ENCODE results near the gene DPP6. TPM values are rescaled to one million over a fixed set of nuclear protein-coding genes. Genes with fewer than 3 reads are reported as not detected.

Gene DPP6
- total RNA-seq, 1 donor from 2014 or later = 1.4 TPM

DNA sequence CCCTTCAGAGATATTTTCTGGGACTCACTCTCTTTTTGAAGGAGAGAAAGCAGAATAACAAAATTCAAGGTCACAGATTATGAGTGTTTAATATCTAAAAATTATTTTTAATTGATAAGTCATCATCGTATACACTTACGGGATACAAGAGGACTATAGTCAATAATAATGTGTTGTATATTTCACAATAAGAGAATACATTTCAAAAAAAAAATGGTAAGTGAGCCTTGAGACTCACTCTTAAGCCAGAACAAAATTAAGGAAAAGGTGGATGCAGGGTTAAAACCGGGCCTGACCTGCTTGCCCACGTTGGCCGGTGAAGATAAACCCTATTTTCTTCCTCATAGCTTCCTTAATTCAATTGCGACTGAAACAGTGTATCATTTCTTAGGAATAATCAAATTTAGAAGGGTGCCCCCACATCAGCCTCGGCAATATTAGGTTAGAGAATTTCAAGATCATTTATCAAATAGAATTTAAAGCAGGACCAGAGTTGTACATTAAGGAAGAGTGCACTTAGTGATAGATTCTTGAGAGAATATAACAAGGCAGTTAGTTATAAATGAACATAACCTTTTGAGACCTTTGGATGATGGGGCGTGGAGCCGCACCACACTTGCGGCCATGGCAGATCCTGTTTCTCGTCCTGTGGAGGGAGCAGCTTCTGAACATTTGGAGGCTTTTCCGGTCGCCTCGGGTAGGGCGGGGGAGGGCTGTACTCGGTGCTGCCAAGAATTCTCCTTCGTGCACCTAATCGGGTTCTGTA is 628.9 kb downstream of the DPP6 start:
- TF ChIP-seq, protein P1, sequence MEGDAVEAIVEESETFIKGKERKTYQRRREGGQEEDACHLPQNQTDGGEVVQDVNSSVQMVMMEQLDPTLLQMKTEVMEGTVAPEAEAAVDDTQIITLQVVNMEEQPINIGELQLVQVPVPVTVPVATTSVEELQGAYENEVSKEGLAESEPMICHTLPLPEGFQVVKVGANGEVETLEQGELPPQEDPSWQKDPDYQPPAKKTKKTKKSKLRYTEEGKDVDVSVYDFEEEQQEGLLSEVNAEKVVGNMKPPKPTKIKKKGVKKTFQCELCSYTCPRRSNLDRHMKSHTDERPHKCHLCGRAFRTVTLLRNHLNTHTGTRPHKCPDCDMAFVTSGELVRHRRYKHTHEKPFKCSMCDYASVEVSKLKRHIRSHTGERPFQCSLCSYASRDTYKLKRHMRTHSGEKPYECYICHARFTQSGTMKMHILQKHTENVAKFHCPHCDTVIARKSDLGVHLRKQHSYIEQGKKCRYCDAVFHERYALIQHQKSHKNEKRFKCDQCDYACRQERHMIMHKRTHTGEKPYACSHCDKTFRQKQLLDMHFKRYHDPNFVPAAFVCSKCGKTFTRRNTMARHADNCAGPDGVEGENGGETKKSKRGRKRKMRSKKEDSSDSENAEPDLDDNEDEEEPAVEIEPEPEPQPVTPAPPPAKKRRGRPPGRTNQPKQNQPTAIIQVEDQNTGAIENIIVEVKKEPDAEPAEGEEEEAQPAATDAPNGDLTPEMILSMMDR (IDR thresholded peaks at IDR 0.05; ENCODE audit: unreplicated experiment) = no peak
- Mint-ChIP-seq H3K4me3 (ENCODE audit: unreplicated experiment) (no peak overlapping the region), H3K27ac (ENCODE audit: unreplicated experiment) (no peak overlapping the region), H3K36me3 (ENCODE audit: low read depth, unreplicated experiment) (no peaks in the 10 kb centered on the region), H3K4me1 (ENCODE audit: unreplicated experiment) (no peaks in the 10 kb centered on the region), H3K9me3 (ENCODE audit: unreplicated experiment) (no peaks in the 10 kb centered on the region), H3K27me3 (ENCODE audit: unreplicated experiment) (no peaks in the 10 kb centered on the region)
- no peak for DNase-seq (ENCODE audit: low spot score)

DNA sequence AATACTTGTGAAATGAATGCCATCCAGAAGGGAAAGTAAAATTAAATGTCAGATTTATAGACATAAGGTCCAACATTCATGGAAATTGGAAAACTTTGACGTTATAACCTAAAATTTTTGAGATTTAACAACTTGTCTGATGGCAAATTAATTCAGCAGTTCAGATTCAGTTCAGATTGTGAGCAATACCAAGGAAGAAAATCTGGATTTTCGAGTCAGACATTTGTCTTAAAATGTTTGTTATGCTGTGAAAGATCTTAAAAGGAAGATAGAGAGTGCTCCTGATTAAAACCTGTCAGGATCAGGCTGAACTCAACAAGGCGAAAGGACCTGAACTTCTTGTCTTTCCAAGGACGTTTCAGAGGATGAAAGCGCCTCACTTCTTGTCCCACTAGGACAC is 629.8 kb downstream of the DPP6 start:
- no peaks in the 10 kb centered on the region for H3K4me1 Mint-ChIP-seq (ENCODE audit: unreplicated experiment)
- H3K27ac Mint-ChIP-seq (ENCODE audit: unreplicated experiment) = no peak overlapping the region
- H3K27me3 Mint-ChIP-seq (ENCODE audit: unreplicated experiment) = no peaks in the 10 kb centered on the region
- no peak for DNase-seq (ENCODE audit: low spot score)
- TF ChIP-seq, protein P1 (IDR thresholded peaks at IDR 0.05; ENCODE audit: unreplicated experiment) = no peak
- no peaks in the 10 kb centered on the region for H3K9me3 Mint-ChIP-seq (ENCODE audit: unreplicated experiment)
- H3K36me3 Mint-ChIP-seq (ENCODE audit: low read depth, unreplicated experiment) = no peaks in the 10 kb centered on the region
- no peak overlapping the region for H3K4me3 Mint-ChIP-seq (ENCODE audit: unreplicated experiment)

DNA sequence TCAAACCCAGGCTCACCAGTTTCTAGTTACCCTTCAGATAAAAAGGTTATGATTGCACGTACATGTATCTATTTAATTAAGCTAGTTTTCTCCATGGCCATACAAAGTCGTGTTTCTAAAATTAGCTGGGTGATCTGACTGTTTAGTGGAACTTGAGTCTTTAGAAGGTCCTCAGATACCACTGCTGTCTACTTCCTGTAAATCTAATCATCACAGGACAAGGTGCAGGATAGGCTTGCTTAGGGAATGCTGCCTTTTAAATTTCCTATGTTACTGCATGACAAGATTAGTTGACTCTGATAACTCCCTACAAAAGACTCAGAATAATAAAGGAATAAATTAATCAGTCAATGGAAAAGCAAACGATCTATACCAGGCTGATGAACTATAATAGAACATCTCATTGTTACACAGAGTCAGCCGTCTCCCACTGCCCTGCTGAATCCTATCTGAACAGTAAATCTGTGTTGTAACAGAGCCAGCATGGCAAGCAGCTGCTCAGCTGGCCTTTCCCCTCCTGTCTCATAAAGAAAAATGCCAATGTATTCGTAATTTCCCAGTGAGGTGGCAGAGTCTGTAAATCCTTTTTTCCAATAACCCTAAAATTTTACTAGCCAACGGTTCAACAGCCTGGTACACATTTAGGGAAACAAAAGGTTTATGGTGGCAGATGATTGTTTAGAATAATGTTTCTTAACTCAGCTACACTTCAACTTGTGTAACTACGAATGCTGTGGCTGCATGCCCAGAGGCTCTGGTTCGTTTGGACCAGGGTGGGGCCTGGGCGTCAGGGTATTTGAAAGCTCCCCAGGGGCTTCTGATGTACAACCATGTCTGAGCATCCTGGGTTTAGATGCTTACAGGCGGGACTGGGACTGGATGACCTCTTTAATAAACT is 632.7 kb downstream of the DPP6 start:
- no peaks in the 10 kb centered on the region for H3K36me3 Mint-ChIP-seq (ENCODE audit: low read depth, unreplicated experiment)
- no peak overlapping the region for H3K4me3 Mint-ChIP-seq (ENCODE audit: unreplicated experiment)
- no peaks in the 10 kb centered on the region for H3K4me1 Mint-ChIP-seq (ENCODE audit: unreplicated experiment)
- DNase-seq (ENCODE audit: low spot score) = no peak
- TF ChIP-seq, protein P1 (IDR thresholded peaks at IDR 0.05; ENCODE audit: unreplicated experiment) = no peak
- no peaks in the 10 kb centered on the region for H3K27me3 Mint-ChIP-seq (ENCODE audit: unreplicated experiment)
- no peaks in the 10 kb centered on the region for H3K9me3 Mint-ChIP-seq (ENCODE audit: unreplicated experiment)
- no peak overlapping the region for H3K27ac Mint-ChIP-seq (ENCODE audit: unreplicated experiment)

DNA sequence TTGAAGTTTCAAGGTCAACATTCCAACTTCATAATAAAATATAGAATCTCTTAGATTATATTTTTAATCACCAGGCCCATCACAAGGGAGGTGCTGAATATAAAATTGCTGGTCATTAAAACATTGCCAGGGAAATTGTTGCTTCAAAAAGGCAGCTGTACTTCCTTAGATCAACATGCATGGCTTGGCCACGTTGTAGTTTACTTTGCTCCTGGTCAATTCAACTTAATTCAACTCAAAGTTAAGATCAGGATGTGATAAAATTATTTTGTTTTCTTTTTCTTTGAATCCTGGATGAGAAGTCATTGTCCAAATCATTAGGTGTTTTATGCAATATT is 633.3 kb downstream of the DPP6 start:
- TF ChIP-seq, protein P1 (IDR thresholded peaks at IDR 0.05; ENCODE audit: unreplicated experiment) = no peak
- H3K27me3 Mint-ChIP-seq (ENCODE audit: unreplicated experiment) = no peaks in the 10 kb centered on the region
- H3K4me3 Mint-ChIP-seq (ENCODE audit: unreplicated experiment) = no peak overlapping the region
- no peak for DNase-seq (ENCODE audit: low spot score)
- no peak overlapping the region for H3K27ac Mint-ChIP-seq (ENCODE audit: unreplicated experiment)
- H3K9me3 Mint-ChIP-seq (ENCODE audit: unreplicated experiment) = no peaks in the 10 kb centered on the region
- no peaks in the 10 kb centered on the region for H3K4me1 Mint-ChIP-seq (ENCODE audit: unreplicated experiment)
- H3K36me3 Mint-ChIP-seq (ENCODE audit: low read depth, unreplicated experiment) = no peaks in the 10 kb centered on the region

DNA sequence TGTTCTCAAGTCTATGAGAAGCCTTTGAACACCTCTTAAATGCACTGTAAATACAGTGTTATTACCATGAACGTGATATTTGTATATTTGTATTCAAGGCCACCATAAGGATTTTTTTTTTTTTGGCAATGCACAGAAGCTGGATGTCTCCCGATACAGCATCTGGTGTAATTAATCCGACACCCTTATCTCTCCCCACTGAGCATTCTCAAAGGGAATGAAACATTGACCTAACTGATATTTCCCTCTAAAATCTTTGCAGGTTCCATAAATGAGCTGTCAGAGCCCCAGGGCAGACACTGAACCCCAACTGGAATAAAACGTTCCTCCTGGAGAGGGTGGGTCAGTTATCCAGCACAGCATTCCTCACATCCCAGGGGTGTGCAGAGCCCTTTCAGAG is 634.1 kb downstream of the DPP6 start:
- no peak for DNase-seq (ENCODE audit: low spot score)
- no peak overlapping the region for H3K27ac Mint-ChIP-seq (ENCODE audit: unreplicated experiment)
- no peak overlapping the region for H3K4me3 Mint-ChIP-seq (ENCODE audit: unreplicated experiment)
- H3K36me3 Mint-ChIP-seq (ENCODE audit: low read depth, unreplicated experiment) = no peaks in the 10 kb centered on the region
- no peaks in the 10 kb centered on the region for H3K9me3 Mint-ChIP-seq (ENCODE audit: unreplicated experiment)
- no peaks in the 10 kb centered on the region for H3K4me1 Mint-ChIP-seq (ENCODE audit: unreplicated experiment)
- TF ChIP-seq, protein P1 (IDR thresholded peaks at IDR 0.05; ENCODE audit: unreplicated experiment) = no peak
- H3K27me3 Mint-ChIP-seq (ENCODE audit: unreplicated experiment) = no peaks in the 10 kb centered on the region
